ENCODE results near the gene NUDT15.

Gene NUDT15

DNA sequence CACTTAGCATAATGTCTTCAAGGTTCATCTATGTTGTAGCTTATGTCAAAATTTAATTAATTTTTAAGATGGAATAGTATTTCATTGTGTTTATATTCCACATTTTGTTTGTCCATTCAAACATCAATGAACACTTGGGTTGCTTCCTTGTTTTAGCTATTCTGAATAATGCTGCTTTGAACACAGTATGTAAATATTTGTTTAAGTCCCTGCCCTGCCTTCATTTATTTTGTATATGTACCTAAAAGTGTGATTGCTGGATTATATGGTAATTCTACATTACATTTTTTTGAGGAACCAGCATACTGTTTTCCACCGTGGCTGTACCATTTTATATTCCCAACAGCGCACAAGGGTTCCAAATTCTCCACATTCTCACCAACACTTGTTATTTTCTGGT lies 18.9 kb upstream of the NUDT15 start:
- no peaks in the 10 kb centered on the region for H3K36me3 ChIP-seq (ENCODE audit: insufficient read depth, low read length)
- H3K27me3 ChIP-seq (ENCODE audit: insufficient read depth, low read length, poor library complexity, severe bottlenecking): no peaks in the 10 kb centered on the region
- H4K20me1 ChIP-seq (ENCODE audit: insufficient read depth, low read length, poor library complexity, severe bottlenecking): no peaks in the 10 kb centered on the region
- H3K4me3 ChIP-seq (ENCODE audit: low read length, poor library complexity, severe bottlenecking): no peak overlapping the region
- H2AFZ ChIP-seq (ENCODE audit: low read length): no peak overlapping the region
- H3K79me2 ChIP-seq (ENCODE audit: insufficient read depth, low read length): no peaks in the 10 kb centered on the region
- H3F3A ChIP-seq (ENCODE audit: low read depth): no peaks in the 10 kb centered on the region
- H3K9me2 ChIP-seq (replicated peaks; ENCODE audit: low read depth, low read length): no peaks in the 10 kb centered on the region
- no peak overlapping the region for H3K9ac ChIP-seq (ENCODE audit: low read depth, low read length, poor library complexity, severe bottlenecking)
- TF ChIP-seq EZH2phosphoT487 (IDR thresholded peaks at IDR 0.05; ENCODE audit: borderline replicate concordance): no peak
- TF ChIP-seq, protein P1, sequence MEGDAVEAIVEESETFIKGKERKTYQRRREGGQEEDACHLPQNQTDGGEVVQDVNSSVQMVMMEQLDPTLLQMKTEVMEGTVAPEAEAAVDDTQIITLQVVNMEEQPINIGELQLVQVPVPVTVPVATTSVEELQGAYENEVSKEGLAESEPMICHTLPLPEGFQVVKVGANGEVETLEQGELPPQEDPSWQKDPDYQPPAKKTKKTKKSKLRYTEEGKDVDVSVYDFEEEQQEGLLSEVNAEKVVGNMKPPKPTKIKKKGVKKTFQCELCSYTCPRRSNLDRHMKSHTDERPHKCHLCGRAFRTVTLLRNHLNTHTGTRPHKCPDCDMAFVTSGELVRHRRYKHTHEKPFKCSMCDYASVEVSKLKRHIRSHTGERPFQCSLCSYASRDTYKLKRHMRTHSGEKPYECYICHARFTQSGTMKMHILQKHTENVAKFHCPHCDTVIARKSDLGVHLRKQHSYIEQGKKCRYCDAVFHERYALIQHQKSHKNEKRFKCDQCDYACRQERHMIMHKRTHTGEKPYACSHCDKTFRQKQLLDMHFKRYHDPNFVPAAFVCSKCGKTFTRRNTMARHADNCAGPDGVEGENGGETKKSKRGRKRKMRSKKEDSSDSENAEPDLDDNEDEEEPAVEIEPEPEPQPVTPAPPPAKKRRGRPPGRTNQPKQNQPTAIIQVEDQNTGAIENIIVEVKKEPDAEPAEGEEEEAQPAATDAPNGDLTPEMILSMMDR (conservative IDR thresholded peaks at IDR 0.05; ENCODE audit: low read length): no peak
- no peaks in the 10 kb centered on the region for H3K9me3 ChIP-seq (ENCODE audit: insufficient read depth, low read depth, low read length)
- no peak overlapping the region for H3K4me2 ChIP-seq (ENCODE audit: low read depth, low read length, poor library complexity, severe bottlenecking)
- no peaks in the 10 kb centered on the region for H3K4me1 ChIP-seq (ENCODE audit: insufficient read depth, low read length, poor library complexity, severe bottlenecking)

DNA sequence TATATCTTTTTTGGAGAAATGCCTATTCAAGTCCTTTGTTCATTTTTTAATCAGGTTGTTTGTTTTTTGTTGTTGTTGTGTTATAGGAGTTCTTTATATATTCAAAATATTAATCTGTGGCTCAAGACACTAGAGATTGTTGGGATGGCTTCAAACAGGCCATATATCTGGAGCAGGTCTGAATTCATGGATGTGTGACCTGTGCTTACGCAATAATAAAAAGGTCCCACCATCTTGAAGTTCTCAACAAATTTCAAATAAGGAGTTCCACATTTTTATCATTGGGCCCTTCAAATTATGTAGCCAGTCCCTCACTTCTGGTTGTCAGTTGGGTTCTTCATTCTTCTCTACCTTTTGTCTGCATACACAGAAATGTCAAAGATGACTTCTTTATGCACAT lies 17.7 kb upstream of the NUDT15 start:
- Histone ChIP-seq H3K27me3 (ENCODE audit: insufficient read depth, low read length, poor library complexity, severe bottlenecking) (no peaks in the 10 kb centered on the region), H3F3A (ENCODE audit: low read depth) (no peaks in the 10 kb centered on the region), H3K4me1 (ENCODE audit: insufficient read depth, low read length, poor library complexity, severe bottlenecking) (no peaks in the 10 kb centered on the region), H3K36me3 (ENCODE audit: insufficient read depth, low read length) (no peaks in the 10 kb centered on the region), H3K79me2 (ENCODE audit: insufficient read depth, low read length) (no peaks in the 10 kb centered on the region), H3K9ac (ENCODE audit: low read depth, low read length, poor library complexity, severe bottlenecking) (no peak overlapping the region), H3K4me2 (ENCODE audit: low read depth, low read length, poor library complexity, severe bottlenecking) (no peak overlapping the region), H2AFZ (ENCODE audit: low read length) (no peak overlapping the region), H3K4me3 (ENCODE audit: low read length, poor library complexity, severe bottlenecking) (no peak overlapping the region), H4K20me1 (ENCODE audit: insufficient read depth, low read length, poor library complexity, severe bottlenecking) (no peaks in the 10 kb centered on the region), H3K9me3 (ENCODE audit: insufficient read depth, low read depth, low read length) (no peaks in the 10 kb centered on the region), H3K9me2 (replicated peaks; ENCODE audit: low read depth, low read length) (no peaks in the 10 kb centered on the region)
- TF ChIP-seq, protein P1 (conservative IDR thresholded peaks at IDR 0.05; ENCODE audit: low read length): no peak
- TF ChIP-seq EZH2phosphoT487 (IDR thresholded peaks at IDR 0.05; ENCODE audit: borderline replicate concordance): no peak

DNA sequence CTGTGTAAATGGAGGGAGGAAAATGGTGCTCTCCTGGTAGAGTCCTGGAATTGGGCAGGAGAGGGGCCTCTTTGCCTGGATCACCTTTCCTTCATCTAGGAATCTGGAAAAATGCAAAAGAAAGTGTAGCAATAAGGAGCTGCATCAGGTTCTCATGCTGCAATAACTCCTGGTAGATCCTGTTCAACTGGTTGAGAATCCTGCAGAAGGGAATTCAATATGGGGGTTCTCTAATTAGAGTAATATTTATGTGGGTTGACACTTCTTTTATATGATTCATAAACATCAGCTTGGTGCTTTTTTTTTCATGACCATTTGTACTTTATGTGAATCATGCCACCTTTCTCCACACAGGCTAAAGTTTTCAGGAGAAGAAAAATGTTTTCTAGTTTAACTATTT lies 9.5 kb upstream of the NUDT15 start:
- no peaks in the 10 kb centered on the region for H3K79me2 ChIP-seq (ENCODE audit: insufficient read depth, low read length)
- H3K9me2 ChIP-seq (replicated peaks; ENCODE audit: low read depth, low read length): no peaks in the 10 kb centered on the region
- H3K9me3 ChIP-seq (ENCODE audit: insufficient read depth, low read depth, low read length): peaks cover 13% of the 10 kb centered on the region; the same call in 1 of the 2 replicates

More for the DNA sequence above, 9.5 kb upstream of the NUDT15 start:
- no peaks in the 10 kb centered on the region for H3K36me3 ChIP-seq (ENCODE audit: insufficient read depth, low read length)
- no peaks in the 10 kb centered on the region for H4K20me1 ChIP-seq (ENCODE audit: insufficient read depth, low read length, poor library complexity, severe bottlenecking)
- H3K4me3 ChIP-seq (ENCODE audit: low read length, poor library complexity, severe bottlenecking): no peak overlapping the region
- no peak for TF ChIP-seq EZH2phosphoT487 (IDR thresholded peaks at IDR 0.05; ENCODE audit: borderline replicate concordance)
- TF ChIP-seq, protein P1 (conservative IDR thresholded peaks at IDR 0.05; ENCODE audit: low read length): no peak
- H3K27me3 ChIP-seq (ENCODE audit: insufficient read depth, low read length, poor library complexity, severe bottlenecking): no peaks in the 10 kb centered on the region
- H2AFZ ChIP-seq (ENCODE audit: low read length): no peak overlapping the region
- no peaks in the 10 kb centered on the region for H3K4me1 ChIP-seq (ENCODE audit: insufficient read depth, low read length, poor library complexity, severe bottlenecking)
- H3K9ac ChIP-seq (ENCODE audit: low read depth, low read length, poor library complexity, severe bottlenecking): no peak overlapping the region
- no peak overlapping the region for H3K4me2 ChIP-seq (ENCODE audit: low read depth, low read length, poor library complexity, severe bottlenecking)
- no peaks in the 10 kb centered on the region for H3F3A ChIP-seq (ENCODE audit: low read depth)

All from Loucy (cell line).